Measurements from ENCODE around the gene LATS2.
"Not testable (repeated sequence)": the region's sequence is repeated elsewhere in the genome, so short reads cannot be mapped to it uniquely, and the experiment has no call there.

Gene LATS2

GRCh38 chr13:20989656-20990321 lies 71.6 kb downstream of the LATS2 start:
- DNase-seq = no peak

- DNase-seq = no peak
These were observed 72.3 kb downstream of the LATS2 start for GRCh38 chr13:20988909-20989655.

GRCh38 chr13:20988033-20988908 lies 73.1 kb downstream of the LATS2 start:
- no peak for DNase-seq

GRCh38 chr13:20987599-20987998 lies 73.8 kb downstream of the LATS2 start:
- DNase-seq = no peak

GRCh38 chr13:20984879-20985278 lies 76.5 kb downstream of the LATS2 start:
- DNase-seq = no peak

GRCh38 chr13:20983386-20983785 lies 78.0 kb downstream of the LATS2 start:
- DNase-seq = no peak

- no peak for DNase-seq
These were observed 79.9 kb downstream of the LATS2 start for GRCh38 chr13:20981370-20982095.

- DNase-seq = no peak
These were observed 80.5 kb downstream of the LATS2 start for GRCh38 chr13:20980899-20981298.

GRCh38 chr13:20980430-20980829 lies 81.0 kb downstream of the LATS2 start:
- no peak for DNase-seq

- no peak for DNase-seq
These were observed 84.0 kb downstream of the LATS2 start for GRCh38 chr13:20977394-20977793.

- DNase-seq = no peak
These were observed 86.3 kb downstream of the LATS2 start for GRCh38 chr13:20974981-20975585.

GRCh38 chr13:20973886-20974425 lies 87.4 kb downstream of the LATS2 start:
- no peak for DNase-seq

- DNase-seq = no peak
These were observed 88.7 kb downstream of the LATS2 start for GRCh38 chr13:20972731-20973130.

GRCh38 chr13:20969182-20969581 lies 92.2 kb downstream of the LATS2 start:
- no peak for DNase-seq

GRCh38 chr13:20968745-20969144 lies 92.6 kb downstream of the LATS2 start:
- DNase-seq = no peak

- no peak for DNase-seq
These were observed 94.0 kb downstream of the LATS2 start for GRCh38 chr13:20967340-20967739.

- no peak for DNase-seq
These were observed 96.5 kb downstream of the LATS2 start for GRCh38 chr13:20964904-20965303.

- not testable (repeated sequence) for DNase-seq
These were observed 99.7 kb downstream of the LATS2 start for GRCh38 chr13:20961663-20962062.

GRCh38 chr13:20960663-20961309 lies 100.6 kb downstream of the LATS2 start:
- peak in 1 of 2 donors; percentile 11 for DNase-seq

GRCh38 chr13:20957049-20957620 lies 104.3 kb downstream of the LATS2 start:
- not testable (repeated sequence) for DNase-seq

GRCh38 chr13:20955496-20955895 lies 105.9 kb downstream of the LATS2 start:
- no peak for DNase-seq

Measured in bone marrow (tissue), 2 donors.